Measurements from ENCODE around the gene HOXA9.

HOXA9 gene

DNA sequence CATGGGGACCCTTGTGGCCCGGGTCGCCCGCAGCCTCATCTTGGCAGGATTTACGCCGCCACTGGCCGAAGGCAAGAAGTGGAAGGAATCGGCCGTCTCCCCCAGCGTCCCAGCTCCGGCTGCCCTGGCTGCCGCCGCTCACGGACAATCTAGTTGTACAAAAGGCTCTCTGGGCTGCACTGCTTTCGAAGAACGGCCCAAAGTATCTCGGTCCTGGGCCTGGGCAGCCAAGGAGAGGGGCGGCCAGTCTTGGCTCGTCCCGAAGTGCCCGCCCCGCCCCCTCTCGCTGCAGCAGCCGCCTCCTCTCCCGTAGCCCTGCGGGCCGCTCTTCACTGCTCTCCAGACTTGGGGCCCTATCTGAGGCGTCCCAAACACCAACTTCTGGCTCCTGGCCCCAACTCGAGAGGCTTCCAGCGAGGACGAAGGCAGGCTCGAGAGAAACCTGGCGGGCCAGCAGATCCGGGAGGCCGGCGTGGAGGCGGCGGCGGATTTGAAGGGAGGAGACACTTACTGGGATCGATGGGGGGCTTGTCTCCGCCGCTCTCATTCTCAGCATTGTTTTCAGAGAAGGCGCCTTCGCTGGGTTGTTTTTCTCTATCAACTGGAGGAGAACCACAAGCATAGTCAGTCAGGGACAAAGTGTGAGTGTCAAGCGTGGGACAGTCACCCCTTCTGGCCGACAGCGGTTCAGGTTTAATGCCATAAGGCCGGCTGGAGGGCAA, 809 bp downstream of the HOXA9 start:
- DNase-seq: no peak
- ATAC-seq: no peak

DNA sequence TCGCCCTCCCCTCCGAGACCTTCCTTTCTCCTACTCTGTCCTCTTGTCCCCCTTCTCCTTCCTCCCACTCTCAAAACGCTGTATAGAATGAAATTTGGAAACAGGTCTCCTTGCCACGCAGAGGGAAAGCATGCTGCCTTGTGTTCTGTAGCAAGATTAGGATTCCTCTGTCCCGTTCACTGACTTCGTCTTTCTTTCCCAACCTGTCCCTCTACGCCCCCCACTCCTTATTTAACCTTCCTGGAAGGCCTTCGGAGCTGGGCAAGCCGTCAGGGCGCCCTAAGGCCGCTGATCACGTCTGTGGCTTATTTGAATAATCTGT, 1.3 kb downstream of the HOXA9 start:
- DNase-seq (no peak), ATAC-seq (no peak)

DNA sequence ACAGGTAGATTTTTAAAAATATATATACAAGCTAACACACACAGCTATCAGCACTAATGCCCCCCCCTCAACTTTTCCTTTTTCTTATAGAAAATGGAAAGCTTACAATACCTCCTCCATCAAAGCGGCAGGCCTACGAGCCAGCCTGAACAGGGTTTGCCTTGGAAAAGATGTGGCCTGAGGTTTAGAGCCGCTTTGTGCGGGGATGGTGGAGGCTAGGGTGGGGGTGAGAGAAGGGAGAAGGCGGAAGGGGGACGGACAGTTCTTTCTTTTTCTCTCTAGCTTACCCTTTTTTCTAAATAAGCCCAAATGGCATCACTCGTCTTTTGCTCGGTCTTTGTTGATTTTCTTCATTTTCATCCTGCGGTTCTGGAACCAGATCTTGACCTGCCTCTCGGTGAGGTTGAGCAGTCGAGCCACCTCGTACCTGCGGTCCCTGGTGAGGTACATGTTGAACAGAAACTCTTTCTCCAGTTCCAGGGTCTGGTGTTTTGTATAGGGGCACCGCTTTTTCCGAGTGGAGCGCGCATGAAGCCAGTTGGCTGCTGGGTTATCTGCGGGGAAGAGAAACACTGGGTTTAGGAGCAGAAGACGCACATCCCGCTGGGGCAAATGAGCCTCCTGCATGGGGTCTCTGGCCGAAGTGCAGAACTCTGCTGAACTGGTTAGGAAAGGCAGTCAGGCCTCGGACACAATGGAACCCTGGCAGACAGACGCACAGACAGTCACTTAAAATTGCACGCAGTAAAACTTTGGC, 1.9 kb downstream of the HOXA9 start:
- no peak for ATAC-seq

DNA sequence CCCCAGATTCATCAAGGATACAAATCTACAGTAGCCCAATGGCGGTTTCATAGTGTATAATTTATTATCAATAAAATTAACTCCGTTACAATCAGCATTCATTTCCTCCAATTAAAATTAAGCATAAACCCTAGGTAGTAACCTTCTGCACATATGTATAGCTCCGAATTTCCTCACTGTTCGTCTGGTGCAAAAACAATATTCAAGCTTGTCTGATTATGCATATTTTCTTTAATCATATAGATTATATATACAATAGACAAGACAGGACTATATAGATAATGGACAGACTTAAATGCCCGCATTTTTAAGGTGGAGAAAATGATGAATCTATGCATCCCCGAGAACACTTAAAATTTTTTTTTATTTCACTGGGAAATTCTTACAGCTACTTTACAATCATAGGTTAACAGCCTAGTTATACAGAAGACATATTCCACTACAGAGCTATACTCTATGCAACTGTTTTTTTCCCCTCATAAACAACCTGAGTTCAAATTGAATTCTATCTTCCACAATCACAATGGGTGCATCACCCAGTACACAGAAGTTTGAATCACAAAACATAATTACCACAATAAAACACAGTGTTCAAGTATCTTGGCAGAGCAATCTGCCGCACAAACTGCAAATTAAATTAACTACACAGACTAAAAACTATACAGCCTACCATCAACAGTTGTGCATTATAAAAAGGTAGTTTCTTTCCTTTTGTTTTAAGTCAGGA, 2.6 kb downstream of the HOXA9 start:
- no peak for ATAC-seq
- DNase-seq: no peak

More for the DNA sequence above, 1.9 kb downstream of the HOXA9 start:
- no peak for DNase-seq

DNA sequence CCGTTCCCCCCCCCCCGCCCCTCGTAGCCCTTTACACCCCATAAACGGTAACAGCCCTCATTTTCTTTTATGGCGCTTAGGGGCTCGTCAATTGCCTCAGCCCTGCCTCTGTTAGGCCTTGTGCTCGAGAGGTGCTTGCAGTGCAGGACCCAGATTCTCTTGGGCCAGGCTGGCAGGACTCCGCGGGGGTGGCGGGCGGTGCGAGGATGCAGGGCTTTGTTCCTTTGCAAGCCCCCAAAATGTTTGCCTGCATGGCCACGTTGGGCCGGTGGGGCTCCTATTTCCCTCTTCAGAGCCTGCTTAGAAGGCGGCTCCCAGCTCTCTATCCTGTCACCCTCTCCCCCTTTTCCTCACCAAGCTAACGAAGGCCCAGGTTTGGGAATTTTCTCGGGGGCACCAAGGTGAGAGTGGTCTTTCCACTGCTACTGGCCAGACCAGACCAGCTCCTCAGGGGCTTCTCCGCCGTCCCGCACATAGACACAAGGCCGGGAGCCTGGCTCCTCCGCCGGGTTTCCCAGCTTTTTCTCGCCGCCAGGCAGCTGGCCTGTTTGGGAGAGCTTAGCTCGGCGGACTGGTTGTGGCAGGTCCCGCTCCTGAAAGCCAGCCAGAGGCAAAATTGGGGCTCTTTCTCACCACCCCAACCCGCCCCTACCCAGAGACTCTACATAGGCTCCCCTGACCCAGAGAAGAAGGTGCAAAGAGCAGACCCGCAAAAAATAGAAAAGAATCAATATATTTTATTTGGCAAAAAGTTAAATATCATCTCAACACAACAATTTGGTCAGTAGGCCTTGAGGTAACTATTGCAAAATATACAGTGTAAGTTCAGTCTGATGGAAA, 3.4 kb downstream of the HOXA9 start:
- DNase-seq: no peak
- no peak for ATAC-seq

DNA sequence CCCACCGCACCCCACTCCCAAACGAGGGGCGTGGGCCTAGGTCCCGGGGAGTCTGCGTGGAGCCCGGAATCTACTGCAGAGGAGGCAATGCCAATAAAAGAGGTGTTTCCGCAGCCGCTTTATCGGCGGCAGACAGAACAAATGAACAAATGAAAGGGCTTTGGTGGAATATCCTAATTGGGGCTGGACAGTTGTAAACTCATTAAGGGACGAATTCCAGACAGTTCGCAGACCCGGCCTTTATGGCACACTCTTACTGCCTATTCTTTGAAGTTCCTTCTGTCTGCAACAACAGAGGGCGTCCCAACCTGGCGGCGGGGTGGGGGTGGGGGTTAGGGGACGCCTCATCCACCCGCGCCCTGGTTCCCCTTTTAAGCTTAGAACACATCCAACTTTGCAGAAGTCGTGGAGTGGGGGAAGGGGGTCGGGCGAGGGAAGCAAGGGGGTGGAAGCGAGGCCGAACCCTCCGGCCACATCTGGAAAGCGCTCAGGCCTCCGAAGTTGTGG, 4.1 kb downstream of the HOXA9 start:
- DNase-seq: no peak
- no peak for ATAC-seq

DNA sequence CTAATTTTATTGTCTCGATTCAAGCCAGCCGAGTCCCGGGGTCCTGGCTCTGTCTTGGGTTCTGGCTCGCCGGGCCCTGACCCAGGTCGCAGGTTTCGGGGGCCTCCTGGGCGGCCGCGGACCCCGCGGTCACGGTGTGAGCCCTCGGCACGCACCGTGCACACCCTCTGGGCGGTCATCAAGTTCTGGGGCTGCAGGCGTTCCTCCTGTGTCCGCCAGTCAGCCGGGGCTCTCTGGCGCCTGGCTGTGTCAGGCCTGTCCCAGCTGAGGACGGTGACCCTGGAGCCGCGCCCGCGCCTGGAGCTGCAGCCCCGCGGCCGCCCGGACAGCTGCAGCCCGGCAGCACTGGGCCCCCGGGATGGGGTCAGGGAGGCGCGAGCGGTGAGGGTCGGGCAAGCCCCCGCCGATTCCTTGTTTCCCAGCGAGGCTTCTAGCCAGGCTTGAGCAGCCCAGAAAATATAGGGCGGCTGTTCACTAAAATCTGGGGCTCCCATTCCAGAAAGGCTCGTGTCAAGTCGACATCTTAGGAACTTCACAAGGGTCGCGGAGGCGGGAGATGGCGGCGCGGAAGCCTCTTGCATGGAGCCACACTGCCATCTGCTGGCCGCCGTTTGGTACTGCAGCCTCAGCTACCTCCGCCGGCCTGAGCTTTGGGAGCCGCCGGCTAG, 4.7 kb downstream of the HOXA9 start:
- DNase-seq (peak; percentile 90), ATAC-seq (peak; percentile 60)

DNA sequence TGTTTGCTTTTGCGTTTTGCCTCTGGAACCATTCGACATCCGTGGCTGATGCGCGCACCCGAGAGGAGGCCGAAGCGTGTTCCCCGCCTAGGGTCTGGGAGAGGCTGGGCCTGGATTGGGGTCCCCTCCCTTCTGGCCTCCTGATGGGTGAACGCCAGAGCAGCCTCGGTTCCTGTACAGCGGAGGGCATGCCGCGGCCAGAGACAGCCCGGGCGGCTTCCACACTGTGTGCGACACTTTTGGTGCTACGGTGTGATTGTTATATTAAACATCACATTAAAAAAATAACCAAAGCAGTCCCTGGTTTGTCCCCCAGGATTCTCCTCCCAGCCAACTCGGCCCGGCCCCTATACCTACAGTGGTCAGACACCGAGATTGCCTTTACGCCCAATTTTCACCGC, 5.2 kb downstream of the HOXA9 start:
- peak; percentile 10 for ATAC-seq
- DNase-seq: no peak

DNA sequence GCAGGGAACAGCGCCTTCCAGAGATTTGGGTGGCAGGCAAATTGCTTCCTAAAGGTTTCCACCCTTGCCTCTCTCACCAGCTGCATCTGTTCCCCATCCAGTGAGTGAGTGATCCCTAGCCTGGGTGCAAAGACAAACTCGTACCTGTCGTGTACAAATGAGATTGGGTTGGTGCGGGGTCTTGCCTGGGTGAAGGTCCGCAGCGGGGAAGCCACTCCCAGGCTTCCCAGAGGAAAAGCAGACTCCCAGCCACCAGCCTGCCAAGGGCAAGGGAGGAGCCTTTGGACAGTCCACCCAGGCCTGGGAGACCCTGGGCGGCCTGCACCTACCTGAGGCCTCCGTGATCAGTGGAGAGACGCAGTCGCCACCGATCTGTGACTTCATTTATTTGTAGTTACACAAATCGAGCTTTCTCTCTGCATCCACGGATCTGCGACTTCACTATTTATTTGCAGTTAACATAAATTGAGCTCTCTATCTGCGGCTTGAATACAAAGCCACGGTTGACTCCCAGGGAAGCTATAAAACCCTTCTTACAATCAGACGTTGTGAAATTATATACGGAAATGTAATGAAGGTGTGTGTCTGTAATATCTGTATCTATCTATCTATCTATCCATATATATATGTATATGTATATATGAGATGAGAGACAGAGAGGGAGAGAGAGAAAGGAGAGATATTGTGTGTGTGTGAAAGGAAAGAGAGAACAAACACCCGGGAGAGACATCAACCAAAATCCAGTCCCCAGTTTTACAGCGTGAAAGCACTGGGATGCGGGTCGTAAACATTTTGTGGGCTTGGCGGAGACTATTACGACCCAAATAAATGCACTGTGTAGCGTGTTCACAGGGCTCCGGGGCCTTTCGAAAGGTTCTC, 5.8 kb downstream of the HOXA9 start:
- ATAC-seq: no peak
- no peak for DNase-seq

DNA sequence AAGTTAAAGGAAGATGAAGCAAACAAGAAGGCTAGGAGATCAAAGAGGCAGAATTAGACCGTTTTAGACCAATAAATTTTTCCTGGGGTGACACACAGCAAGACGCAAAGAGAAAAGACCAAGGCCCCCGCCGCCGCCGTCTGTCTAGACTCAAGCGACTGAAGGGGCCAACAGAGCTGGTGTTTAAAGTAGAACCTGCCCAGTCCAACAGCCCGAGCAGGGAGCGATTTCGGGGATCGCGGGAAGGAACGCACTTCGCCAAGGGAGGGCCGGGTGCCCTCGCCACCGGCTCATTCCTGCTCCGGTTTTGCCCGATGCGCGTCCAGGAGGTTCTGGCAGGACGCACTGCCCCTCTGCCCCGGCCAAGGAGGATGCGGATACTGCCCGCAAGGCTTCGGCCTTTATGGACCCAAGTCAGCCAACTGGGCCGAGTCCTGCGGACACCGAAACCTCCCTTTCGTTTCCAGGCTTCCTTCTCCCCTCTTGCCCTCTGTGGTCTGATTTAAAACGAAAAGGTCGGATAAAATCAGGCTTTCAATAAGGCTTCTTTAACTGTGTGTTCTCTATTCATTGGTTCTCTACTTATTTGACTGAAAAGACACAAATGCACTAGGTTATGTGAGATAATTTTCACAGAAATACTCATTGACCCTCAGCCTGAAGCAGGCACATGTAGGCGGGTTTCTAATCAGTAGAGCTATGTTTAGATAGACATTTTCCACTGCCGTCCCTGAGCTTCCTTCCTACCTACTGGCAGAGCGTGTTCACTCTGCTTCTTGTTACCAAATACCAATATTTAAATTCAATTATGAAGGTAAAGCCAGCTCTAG, 6.7 kb downstream of the HOXA9 start:
- no peak for DNase-seq
- ATAC-seq: no peak

DNA sequence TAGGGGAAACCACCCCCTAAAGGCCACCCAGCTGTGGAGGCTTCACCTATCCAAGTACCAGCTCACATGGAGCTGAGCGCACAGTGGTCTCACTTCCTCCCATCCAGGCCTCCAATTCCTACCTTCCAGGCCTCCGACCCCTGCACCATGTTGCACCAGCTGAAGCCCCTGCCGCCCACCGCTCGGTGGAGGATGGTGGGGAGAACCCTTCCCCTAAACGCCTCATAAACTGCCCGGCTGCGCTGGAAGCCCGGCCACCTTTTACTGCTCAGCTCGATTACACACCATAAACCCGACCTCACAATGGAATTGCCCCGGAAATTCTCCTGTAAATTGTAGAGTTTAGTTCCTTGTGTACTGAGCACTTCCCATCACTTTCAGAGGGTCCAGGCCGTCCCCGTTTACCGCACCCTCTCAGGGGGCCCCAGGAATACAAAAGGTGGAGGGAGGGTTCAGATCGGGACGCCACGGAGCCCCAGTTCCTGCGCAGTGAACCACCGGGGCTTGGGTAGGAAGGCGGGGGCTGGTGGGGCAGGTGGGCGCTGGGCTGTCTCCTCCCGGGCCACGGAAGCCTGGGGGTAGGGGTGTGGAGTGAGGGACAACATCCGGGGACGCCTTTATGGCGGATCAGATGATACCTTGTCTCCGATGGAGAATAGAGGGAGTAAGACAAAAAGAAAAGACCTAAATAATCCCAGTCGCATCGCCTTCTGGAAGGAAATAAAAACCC, 7.5 kb downstream of the HOXA9 start:
- no peak for DNase-seq
- ATAC-seq: no peak

DNA sequence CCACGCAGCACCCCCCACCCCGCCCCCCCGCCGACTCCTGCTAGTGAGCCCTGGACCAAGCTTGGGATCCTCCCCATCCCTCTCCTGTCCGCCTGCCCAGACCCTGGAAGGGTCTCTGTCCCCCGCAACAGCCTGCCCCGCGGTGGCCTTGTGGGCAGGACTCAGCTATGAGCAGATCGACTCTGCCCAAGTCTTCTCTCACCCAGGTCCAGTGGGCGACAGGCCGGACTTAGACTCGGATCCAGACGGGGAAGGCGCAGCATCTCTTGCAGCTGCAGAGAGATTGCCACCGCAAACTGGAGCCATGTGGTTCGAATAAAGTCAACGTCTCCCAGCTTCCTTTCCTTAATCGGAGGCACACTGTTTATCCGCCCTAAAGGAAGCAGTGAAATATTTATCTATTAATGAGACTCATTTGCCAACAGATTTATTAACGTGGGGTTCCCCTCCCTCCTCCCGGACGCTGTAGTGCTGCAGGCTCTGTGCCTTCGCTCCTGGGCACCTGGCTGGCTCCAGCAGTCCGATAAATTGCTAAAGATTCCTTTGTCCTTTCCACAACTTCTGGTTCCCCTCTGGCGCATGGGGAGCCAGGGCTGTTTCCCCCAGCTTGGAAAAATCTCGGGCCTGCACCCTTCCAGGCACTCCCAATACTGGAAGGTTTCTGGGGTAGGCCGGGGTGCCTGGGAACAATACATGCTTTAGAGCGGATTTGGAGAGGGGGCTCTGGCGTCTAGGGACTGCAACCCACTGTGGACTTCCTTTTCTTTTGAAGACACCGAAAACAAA, 8.2 kb downstream of the HOXA9 start:
- ATAC-seq: no peak
- no peak for DNase-seq

DNA sequence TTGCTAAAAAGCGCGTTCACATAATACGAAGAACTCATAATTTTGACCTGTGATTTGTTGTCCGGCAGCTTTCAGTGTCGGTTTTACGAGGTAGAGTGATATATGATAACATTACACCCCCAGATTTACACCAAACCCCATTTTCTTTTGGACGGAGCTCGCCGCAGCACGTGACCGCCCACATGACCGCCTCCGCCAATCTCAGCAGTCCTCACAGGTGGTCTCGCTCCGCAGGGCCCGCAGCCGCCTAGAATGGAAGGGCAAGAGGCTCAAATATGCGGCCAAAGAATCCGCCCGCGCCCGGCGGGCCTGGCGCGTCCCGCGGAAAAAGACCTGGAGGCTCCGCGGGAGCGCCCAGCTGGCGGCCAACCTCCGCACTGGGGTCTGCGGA, 8.8 kb downstream of the HOXA9 start, which contains the start of gene HOXA7:
Gene HOXA7 (minus strand): TSS at position 168 of the 391 bp plus-strand sequence. CDS start 130 bp downstream, at position 38.
- no peak for DNase-seq
- ATAC-seq: no peak

DNA sequence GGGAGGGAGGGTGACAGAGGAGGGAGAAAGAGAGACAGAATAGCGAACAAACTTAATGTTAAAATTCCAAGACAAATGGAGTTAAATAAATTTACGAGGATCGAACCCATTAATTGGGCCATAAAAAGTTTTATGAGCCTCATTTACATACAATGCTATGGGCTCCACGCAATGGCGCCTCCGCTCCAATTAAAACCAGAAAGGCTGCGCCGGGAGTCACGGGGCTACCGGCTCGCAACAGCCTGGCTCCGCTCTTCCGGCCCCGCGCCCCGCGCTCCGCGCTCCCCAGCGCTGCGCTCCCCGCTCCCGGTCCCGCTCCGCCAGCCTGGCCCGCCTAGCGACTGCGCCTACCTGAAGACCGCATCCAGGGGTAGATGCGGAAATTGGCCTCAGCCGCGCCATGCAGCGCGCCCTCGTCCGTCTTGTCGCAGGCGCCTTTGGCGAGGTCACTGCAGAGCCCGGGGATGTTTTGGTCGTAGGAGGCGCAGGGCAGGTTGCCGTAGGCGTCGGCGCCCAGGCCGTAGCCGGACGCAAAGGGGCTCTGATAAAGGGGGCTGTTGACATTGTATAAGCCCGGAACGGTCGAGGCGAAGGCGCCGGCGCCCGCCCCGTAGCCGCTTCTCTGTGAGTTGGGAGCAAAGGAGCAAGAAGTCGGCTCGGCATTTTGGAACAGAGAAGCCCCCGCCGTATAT, 9.4 kb downstream of the HOXA9 start:
- ATAC-seq: no peak
- no peak for DNase-seq

DNA sequence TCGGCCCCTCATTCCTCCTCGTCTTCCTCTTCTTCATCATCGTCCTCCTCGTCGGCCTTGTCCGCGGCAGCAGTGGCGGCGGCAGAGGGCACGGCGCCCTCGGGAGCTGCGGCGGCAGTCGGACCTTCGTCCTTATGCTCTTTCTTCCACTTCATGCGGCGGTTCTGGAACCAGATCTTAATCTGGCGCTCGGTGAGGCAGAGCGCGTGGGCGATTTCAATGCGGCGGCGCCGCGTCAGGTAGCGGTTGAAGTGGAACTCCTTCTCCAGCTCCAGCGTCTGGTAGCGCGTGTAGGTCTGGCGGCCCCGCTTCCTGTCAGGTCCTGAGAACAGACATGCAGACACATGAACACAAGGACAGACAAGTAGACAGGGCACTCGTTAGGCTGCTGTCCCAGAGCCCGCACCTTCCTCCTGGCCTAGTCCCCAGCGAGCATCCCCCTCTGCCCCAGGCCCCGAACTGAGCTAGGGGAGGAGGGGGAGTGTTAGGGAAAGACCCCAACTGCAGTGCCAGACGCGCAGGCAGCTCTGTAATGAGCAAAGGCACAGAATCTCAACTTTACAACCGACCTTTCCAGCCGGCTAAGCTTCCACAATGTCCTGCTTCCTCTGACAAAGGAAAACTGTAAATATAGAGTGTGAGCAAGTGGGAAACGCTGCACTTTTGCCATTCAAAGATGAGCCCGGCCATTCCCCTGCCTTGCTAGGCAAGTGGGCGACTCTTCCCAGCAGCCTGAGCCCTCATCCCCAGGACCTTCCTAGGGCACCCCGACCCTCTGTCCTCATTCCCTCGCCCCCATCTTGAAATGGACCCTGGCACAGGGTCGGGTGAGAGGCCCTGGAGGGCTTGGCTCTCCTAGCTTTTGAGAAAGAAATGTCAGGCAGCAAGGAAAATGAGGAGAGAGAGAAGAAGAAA, 10.2 kb downstream of the HOXA9 start:
- DNase-seq (peak; percentile 44), ATAC-seq (no peak)

DNA sequence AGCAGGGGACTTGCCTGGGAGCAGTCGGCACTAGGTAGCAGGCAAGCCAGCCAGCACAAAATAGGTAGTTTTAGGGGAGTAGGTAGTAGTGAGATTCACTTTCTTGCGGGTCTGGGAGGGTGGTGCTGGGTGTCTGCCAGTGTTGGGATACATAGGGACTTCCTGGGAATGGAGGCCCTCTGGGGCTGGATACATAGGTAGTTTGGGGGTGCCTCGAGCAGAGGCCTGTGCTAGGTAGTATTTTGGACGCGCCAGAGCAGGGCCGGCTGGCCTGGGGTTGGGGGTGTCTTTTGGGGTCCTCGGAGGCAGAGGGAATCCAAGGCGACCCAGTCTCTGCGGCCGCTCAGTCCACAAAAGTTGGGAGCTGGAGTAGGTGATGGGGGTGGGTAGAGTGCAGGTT, 11.0 kb downstream of the HOXA9 start:
- no peak for DNase-seq
- no peak for ATAC-seq
